Urothelium cell line (cell line): ENCODE measurements around the gene NCOA1.

Experiments
- DNase-seq: peaks from one replicate; pipeline ENCODE4 v3.0.0; 2011; ENCODE audit warnings: low spot score, mixed read lengths
- FAIRE-seq: peaks from 2 replicates; lab custom pipeline; 2011; peaks lifted over from hg19 to GRCh38; lab: Jason Lieb, UNC

The NCOA1 gene

DNA sequence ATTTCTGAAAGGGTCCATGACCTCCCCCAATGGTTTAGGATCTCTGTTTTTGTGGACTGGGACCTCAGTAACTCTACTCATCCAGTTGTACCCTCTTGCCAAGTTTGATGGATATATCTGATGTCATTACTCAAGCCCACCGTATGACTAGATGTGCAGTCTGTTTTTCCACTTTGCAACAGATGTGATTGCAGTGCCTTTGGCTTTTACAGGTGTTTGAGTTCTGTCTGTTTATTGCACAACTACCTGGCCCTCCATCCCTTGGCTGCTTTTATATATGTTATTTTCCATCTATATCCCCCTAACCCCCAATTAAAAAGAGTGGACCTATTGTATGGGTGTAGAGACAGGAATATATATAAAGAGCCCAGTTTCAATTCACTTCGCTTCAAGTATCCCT lies 10.8 kb downstream of the NCOA1 start:
- FAIRE-seq (no peak), DNase-seq (no peak)

- FAIRE-seq (no peak), DNase-seq (no peak)
Observed at GRCh38 chr2:24505534-24506275, 14.7 kb downstream of the NCOA1 start.

DNA sequence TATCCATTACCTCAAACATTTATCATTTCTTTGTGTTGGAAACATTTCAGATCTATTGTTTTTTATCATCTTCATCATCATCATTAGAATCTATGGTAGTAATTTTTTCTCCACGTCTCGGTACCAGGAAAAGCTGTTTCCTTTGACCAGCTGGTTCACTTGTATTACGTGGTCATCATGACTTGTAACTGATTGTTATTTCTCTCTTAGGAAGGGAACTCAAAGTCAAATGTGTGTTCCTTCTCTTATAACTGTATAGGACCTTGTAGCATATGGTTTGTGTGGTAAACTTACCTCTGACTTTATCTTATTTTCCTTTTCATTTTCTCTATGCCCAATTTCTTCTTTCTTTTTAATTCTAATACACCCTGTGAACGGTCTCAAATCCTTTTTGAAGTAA lies 16.5 kb downstream of the NCOA1 start:
- FAIRE-seq (no peak), DNase-seq (no peak)

GRCh38 chr2:24508878-24509277 lies 17.8 kb downstream of the NCOA1 start:
- DNase-seq = no peak
- no peak for FAIRE-seq

- FAIRE-seq = no peak
- DNase-seq = no peak
Observed at GRCh38 chr2:24509425-24509824, 18.4 kb downstream of the NCOA1 start.

DNA sequence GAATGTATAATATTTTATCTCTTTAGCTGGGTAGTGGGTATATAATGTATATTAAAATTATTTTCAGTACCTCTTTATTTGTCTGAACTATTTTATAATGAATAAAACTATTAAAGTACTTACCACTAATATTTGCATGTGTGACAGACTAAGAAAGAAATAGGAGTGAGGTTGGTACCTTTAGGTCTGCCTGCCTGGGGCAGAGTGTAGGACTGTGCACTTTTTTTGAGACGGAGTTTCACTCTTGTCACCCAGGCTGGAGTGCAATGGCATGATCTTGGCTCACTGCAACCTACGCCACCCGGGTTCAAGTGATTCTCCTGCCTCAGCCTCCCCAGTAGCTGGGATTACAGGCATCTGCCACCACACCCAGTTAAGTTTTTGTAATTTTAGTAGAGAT lies 18.8 kb downstream of the NCOA1 start:
- FAIRE-seq = no peak
- DNase-seq = no peak

DNA sequence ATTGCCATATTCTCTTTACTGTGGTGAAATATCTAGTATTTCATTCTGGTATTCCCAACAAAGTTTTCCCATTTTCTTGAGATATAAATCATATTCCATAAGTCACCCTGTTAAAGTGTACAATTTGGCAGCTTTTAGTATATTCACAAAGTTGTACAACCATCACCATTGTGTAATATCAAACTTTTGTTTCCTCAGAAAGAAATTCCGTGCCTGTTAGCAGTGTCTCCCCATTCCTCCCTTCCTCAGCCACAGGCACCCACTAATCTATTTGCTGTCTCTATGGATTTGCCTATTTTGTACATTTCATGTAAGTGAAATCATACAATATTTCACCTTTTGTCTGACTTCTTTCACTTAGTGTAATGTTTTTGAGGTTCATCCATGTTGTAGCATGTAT lies 19.7 kb downstream of the NCOA1 start:
- DNase-seq (no peak), FAIRE-seq (no peak)

DNA sequence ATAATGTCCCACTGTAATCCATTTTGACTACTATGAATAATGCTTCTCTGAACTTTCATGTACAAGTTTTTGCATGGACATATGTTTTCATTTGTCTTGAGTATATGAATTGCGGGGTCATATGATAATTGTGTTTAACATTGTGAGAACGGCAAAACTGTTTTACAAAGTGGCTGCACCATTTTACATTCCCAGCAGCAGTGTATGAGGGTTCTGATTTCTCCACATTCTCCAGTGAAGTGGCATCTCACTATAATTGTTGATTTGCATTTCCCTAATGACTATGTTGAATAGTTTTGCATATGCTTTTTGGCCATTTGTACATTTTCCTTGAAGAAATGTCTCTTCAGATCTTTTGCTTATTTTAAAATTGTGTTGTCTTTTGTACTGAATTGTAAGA lies 20.1 kb downstream of the NCOA1 start:
- DNase-seq (no peak), FAIRE-seq (no peak)

DNA sequence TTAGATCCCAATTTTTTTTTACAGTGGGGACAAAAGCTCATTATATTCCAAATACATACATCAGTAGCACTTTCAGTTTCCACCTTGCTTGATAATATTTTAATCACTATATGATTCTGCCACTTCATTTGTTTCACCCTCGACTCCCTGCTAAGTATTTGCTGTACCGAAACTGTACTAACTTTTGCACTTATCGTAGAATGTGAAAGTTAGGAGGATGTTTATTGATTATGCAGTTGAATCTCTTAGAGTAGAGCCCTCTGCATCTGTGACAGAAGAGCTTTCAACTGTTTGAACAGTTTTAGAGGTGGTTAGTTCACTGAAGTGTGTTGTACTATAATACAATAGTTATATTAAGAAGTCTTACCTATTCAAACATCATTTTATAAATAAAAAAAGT lies 20.8 kb downstream of the NCOA1 start:
- FAIRE-seq (no peak), DNase-seq (no peak)

DNA sequence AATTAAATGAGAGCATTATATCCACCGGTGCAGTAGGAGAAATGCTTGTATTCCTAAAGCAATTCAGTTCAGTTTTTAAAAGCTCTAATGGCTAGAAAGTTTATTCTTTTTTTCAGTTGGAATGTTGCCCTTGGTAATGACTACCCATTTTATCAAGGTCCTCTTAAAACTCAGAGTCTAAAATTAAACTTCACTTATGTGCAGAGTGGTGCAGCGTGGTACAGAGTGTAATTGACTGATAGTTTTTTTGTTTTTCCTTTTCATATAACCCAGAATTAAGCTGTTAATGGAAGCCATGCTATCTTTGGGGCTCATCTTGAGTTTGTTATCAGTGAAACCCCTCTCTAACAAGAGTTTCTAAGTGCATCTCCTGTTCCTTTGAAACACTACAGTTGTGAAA lies 21.4 kb downstream of the NCOA1 start:
- DNase-seq (no peak), FAIRE-seq (no peak)

GRCh38 chr2:24512831-24513230 lies 21.8 kb downstream of the NCOA1 start:
- DNase-seq = no peak
- no peak for FAIRE-seq

- no peak for DNase-seq
- no peak for FAIRE-seq
Observed at GRCh38 chr2:24513281-24514071, 22.4 kb downstream of the NCOA1 start.

GRCh38 chr2:24514820-24515219 lies 23.8 kb downstream of the NCOA1 start:
- DNase-seq (no peak), FAIRE-seq (no peak)

GRCh38 chr2:24515335-24515734 lies 24.3 kb downstream of the NCOA1 start:
- FAIRE-seq (no peak), DNase-seq (no peak)

DNA sequence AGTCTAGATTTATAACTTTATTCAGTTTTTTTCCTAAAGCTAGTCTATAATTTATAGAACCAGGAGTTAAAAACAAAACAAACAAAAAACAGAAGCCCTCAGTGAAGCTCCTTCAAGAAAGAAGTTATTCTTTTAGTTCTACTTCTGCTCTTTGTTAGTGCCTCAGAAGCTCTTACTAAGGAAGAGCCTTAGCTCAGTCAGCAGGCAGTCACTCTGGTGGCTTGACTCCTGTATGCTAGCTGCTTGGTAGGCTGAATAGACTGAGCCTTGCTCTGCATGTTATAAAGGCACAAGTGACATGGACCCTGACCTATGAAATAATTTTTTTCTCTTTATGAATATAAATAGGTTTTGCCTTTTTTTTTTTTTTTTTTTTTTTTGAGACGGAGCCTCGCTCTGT lies 24.8 kb downstream of the NCOA1 start:
- no peak for DNase-seq
- no peak for FAIRE-seq

- no peak for DNase-seq
- FAIRE-seq = no peak
Observed at GRCh38 chr2:24517247-24517646, 26.2 kb downstream of the NCOA1 start.

DNA sequence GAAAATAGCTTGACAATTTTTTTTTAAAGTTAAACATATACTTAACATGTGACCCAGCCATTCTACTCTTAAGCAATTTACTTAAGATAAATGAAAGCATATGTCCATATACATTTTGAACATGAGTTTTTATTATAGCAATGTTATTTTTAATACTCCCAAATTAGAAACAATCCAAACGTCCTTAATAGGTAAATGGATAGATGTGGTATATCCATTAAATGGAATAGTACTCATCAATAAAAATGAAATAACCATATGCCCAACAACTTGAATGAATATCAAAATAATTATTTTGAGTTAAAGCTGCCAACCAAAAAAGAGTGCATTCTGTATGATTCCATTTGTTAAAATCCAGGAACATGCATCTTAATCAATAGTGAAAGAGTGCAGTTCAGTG lies 29.1 kb downstream of the NCOA1 start:
- no peak for FAIRE-seq
- no peak for DNase-seq

GRCh38 chr2:24521162-24521857 lies 30.3 kb downstream of the NCOA1 start:
- no peak for DNase-seq
- no peak for FAIRE-seq

- no peak for FAIRE-seq
- DNase-seq = no peak
Observed at GRCh38 chr2:24521975-24522639, 31.1 kb downstream of the NCOA1 start.

DNA sequence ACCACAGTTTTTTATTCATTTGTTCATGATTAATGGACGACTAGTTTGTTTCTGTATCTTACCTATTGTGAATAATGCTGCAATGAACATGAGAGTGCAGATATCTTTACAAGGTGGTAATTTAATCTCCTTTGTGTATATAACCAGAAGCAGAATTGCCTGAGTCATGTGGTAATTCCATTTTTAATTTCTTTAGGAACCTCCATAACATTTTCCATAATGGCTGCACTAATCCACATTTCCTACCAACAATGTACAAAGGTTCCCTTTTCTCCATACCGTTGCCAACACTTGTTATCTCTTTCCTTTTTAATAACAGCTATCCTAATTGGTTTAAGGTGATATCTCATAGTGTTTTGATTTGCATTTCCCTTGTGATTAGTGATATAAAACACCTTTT lies 36.5 kb downstream of the NCOA1 start:
- DNase-seq (no peak), FAIRE-seq (no peak)

DNA sequence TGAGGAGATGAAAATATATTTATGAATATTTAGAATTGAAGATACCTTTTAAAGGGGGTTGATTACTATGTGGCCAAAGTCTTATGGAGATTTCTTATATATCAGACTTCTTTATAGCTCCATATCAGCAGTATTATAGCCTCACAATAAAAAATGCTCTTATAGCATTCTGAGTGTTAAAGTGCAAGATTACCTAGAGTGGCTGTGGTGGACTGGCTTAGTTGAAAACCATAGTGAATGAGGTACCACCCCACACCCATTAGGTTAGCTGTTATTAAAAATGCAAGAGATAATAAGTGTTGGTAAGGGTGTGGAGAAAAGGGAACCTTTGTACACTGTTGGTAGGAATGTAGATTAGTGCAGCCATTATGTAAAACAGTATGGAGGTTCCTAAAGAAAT lies 39.7 kb downstream of the NCOA1 start:
- FAIRE-seq (no peak), DNase-seq (no peak)
